ENCODE measurements around the gene OVAAL.
"Not testable (repeated sequence)": the region's sequence is repeated elsewhere in the genome, so short reads cannot be mapped to it uniquely, and the experiment has no call there.

OVAAL gene

DNA sequence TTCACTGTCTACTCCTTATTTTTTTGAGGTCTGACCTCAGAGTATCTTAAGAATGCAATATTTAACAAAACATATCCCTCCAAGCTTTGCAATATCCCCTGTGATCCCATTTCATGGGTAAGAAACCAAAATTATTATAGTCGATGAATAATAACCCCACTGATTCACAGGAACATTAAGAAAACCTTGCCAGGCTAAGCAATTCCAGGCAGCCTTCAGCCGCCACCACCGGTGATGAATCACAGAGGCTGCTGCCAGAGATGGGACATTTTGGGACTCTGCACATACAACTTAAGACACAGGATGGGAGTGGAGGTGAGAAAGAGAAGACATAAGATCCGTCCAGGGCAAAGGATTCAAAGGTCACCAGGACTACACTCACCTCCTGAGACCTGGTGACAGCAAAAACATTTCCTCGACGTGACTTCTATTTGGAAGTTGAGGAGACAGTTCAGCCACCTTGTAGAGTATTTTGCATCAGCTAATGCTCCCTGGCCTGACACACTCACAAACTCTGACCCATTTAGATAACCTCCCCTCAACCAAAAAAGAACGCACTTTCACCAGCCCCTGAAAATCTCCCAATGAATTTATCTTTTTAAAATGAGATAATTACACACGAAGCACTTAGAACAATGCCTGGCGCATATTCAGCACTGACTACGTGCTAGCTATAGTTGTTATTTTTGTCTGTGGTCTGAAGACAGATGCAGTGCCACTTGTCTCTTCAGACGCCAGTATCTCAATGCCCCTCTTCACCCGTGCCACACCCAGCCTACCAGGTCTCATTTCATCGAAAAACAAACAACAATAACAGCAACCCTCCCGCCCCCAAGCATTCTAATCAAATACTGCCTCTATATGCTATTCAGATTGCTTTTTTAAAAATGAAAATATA lies 17.8 kb upstream of the OVAAL start:
- peak; percentile 42 for DNase-seq

DNA sequence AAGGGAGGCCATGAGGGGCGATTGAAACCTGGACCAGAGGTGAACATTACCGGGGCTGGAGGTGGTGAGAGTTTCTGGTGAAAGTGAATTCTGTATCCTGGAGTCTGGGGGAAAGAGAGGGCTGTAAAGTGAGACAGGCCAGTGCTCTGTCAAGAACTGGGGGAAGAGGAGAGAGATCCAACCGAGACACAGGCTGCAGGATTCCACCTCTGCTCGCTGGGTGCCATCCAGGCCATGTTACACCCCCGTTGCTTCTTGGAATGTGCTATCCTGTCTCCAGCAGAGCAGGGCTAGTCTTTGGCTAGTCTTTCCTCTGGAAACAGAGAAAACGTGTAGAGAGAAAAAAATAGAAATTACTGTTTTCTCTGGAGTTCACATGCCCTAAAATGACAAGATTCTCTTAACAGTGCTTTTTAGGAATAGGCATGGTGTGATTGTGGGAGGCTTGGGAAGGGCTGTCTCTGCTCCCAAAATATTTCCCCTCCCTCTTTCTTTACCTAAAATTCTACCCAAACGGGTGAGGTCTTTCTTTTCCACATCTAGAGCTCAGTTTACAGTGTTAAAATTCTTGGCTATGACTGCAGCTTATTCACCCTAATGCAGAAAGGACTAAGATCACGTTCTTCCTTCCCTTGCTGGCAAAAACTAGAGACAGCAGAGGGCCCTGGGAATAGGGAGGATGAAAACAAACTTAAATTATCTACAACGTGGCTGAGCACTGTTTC lies 16.5 kb upstream of the OVAAL start:
- no peak for DNase-seq

DNA sequence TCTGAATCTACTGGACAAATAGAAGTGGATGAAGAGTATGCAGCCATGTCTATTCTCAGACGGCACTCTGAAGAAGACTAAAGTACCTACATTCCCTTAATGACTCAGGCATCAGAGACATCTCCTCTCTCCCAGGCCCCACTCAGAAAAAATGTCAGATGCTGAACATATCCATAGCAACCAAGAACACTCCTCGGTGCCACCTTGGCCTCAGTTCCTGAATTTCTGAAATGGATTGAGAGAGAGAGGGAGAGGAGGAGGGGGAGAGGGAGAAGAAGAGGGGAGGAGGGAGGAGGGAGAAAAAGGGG lies 16.0 kb upstream of the OVAAL start:
- DNase-seq: peak; percentile 19

DNA sequence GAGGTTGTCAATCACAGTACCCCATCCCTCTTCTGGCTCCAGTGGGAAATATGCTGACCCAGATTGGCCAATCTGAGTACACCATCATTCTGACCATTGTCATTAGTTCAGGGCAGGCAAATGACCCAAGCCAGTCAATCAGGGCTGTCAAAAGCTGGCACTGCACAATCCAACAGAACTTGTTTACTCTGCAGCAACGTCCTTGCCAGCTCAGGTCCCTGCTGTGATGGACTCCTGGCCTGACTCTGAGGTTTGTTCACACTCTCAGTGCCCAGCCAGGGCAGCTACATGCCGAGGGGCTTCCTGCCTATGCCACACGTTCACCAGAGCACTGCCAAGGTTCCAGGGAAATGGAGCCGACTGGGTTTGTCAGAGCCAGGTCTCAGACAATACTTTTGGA lies 14.7 kb upstream of the OVAAL start:
- no peak for DNase-seq

GRCh38 chr1:180545991-180546390 lies 12.8 kb upstream of the OVAAL start:
- DNase-seq: no peak

- no peak for DNase-seq
Measured at GRCh38 chr1:180548686-180549317, 10.0 kb upstream of the OVAAL start.

DNA sequence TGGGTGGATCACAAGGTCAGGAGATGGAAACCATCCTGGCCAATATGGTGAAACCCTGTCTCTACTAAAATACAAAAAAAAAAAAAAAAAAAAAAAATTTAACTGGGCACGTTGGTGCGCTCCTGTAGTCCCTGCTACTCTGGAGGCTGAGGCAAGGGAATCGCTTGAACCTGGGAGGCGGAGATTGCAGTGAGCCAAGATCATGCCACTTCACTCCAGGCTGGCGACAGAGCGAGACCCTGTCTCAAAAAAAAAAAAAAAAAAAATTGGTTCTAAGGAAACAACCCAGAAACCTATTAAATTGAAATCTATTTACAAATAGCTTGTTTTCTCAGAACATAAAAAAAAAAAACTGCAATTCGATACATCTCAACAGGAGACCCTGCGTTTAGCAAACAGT lies 9.0 kb upstream of the OVAAL start:
- not testable (repeated sequence) for DNase-seq

DNA sequence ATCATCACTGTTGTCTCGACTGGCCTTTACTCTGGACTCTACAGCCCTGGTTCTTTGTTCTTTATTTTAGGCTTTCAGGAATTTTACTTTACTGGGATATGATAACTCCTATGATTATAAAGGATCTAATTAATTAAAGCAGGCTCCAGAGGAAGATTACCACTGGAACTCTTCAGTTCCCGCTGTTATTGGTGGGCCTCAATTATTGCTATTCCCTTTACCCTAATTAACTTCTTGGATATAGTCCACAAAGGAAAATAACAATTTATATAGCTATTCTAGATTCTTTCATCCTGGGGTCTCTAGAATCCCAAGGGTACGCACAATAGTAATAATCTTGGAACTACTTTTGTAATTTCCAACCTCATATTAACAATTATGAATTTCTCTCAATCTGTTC lies 8.5 kb upstream of the OVAAL start:
- DNase-seq: no peak

DNA sequence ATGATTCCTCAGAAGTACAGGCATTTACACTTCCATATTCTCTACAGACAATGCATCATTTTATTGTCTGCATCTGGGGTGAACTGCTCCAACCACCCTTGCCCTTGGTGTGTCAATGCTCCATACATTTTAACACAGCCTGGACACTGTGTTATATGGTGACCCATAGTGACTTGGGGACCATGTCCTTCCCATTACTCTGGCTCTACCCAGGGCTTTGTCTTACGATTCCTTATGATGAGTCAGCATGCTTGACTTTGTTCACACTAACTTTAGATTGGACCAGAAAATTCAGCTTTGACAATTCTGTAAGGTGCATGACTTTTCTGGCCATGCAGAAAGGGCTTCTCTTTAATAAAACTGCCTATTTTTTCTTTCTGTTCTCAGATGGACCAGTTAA lies 6.8 kb upstream of the OVAAL start:
- no peak for DNase-seq

DNA sequence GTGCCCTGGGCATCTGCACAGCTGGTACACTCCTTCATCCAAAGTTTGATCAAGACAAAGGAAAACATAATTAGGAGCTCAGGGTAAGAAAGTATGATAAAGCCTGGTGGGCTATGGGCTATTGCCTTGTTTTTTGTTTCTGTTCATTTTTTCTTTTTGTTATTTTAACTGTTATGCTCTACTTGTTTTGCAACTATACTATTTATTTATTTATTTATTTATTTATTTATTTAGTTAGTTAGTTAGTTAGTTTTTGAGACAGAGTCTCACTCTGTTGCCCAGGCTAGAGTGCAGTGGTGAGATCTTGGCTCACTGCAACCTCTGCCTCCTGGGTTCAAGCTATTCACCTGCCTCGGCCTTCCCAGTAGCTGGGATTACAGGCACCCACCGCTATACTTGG lies 5.7 kb upstream of the OVAAL start:
- DNase-seq: not testable (repeated sequence)

- no peak for DNase-seq
Measured at GRCh38 chr1:180555411-180555810, 3.4 kb upstream of the OVAAL start.

GRCh38 chr1:180560200-180560867 lies 1.6 kb downstream of the OVAAL start:
- DNase-seq: peak; percentile 15

- peak; percentile 59 for DNase-seq
Measured at GRCh38 chr1:180560868-180561600, 2.3 kb downstream of the OVAAL start.

- DNase-seq: no peak
Measured at GRCh38 chr1:180562640-180563025, 3.9 kb downstream of the OVAAL start.

DNA sequence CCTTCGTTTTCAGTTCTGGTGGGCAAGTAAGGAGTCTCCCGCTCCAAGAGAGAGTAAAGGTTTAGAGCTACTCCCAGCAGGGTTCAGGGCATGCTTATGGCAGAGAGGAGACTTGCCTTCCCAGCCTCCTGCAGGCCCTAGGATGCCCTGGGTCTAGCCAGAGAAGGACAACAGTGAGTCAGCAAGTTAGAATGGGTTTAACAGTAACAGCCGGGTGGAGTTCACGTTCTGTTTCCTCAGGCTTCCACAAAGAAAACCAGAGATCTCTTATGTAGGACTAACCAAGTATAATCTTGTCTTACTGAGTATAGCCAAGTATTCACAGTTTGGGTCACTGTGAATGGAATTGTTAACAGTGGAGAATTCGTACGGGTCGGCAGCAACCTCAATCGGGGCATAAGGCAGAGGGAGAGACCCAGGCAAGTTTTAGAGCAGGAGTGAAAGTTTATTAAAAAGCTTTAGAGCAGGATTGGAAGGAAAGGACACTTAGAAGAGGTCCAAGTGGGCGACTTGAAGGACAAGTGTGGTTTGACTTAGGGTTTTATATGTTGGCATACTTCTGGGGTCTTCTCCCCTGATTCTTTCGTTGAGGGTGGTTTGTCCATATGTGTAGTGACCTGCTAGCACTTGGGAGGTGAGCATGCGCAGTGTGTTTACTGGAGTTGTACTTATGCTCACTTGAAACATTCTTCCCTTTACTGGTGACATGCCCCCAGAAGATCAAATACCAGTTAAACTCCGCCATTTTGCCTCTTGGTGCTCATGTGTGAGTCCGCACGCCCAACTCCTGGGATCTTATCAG lies 4.5 kb downstream of the OVAAL start:
- peak; percentile 64 for DNase-seq

GRCh38 chr1:180565121-180565871 lies 6.5 kb downstream of the OVAAL start:
- no peak for DNase-seq

- DNase-seq: no peak
Measured at GRCh38 chr1:180566026-180566425, 7.3 kb downstream of the OVAAL start.

GRCh38 chr1:180566495-180566894 lies 7.7 kb downstream of the OVAAL start:
- no peak for DNase-seq

- DNase-seq: no peak
Measured at GRCh38 chr1:180567654-180568053, 8.9 kb downstream of the OVAAL start.

DNA sequence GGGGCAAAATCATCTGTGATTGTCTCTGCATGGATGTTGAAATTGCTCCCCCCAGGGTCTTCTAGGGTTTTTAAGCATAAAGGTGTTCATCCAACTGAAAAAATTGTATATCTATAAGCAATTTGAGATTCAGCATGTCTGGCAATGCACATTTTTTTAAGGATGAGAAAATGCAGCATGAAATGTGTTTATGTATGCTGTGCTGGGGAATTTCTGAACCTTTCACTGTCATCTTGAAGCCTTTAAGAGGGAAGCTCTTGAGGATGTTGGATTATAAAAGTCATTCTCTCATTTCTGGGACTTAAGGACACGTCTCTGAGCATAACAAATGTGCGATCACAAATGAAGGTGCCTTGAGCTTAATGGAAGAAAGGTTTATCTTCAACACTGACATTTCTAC lies 9.4 kb downstream of the OVAAL start:
- no peak for DNase-seq
